LHCN-M2 (cell line): ENCODE measurements around the gene FXYD1. TPM values are rescaled to one million over a fixed set of nuclear protein-coding genes. Genes with fewer than 3 reads are reported as not detected.
"Not testable (repeated sequence)": the region's sequence is repeated elsewhere in the genome, so short reads cannot be mapped to it uniquely, and the experiment has no call there.

Source experiments
- DNase-seq: peaks from one replicate; pipeline ENCODE4 v3.0.0-alpha.2; 2012; ENCODE audit warnings: low read depth
- total RNA-seq: library from RNA; depleted of rRNA; stranded (reverse); fragments of >200 nt; gene quantifications from 2 replicates; pipeline ENCODE4 v1.2.3, GENCODE V29; 2014

The FXYD1 gene
- total RNA-seq, 1 experiment from 2014 or later = not detected

DNA sequence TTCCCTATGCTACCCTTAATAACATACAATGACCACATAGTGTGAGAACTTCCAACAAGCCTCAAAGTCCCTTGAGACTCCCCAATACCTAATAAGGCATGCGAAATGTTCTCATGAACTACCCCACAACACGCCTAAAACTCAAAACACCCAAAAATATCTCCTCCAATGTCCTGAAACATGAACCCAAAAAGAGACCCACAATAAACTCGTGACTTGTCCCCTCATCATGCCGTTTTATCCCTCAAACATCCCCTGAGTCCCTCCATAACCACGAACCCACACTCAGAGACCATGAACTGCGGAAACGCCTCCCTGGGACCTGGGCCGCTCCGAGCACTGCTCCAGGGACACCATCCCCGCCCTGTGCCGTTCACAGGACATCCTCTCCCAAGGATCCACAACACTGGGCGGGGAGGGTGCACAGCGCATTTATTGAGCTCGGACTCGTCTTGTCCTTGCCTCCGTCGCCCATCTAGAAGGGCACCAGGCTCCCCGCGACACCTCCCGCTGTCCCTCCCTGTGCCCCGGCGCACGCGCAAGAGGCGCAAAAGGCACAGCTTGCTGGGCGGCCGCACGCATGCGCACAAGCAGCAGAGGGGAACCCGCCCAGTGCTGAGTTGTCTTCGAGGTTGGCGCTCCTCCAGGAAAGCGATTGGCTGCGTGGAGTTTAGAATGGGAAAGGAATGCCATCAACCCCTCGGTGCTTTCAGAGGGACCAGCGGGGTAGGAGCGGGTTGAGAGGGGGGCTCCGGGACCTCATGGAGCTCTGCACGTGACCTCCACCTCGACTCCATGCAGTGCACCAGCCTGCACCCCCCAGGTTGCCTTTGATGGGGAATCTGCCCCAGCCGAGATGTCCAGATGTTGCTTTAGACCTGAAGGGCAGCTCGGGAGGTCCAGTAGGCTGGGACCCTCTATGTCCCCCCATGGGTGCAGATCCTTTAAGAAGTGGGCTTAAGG, 14.2 kb upstream of the FXYD1 start:
- peak; percentile 85 for DNase-seq

DNA sequence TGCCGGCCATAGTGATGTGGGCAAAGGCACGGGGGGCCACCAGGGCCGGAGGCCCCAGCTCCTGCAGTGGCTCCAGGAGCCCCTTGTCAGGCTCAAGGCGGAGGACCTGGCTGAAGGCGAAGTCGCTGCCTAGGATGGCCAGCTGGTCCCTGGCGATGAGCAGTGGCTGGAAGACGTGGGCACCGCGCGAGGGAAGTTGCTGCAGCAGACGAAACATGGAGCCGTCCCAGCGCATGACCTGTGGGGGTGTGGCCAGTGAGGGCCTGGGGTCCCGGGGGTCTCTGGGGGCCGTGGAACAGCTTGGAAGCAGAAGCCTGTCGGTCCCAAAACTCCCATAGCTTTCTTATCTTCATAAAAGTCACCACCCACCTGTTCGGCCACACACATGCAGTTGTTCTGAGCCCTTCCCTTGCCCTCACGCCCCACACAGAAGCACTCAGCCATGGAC, 13.3 kb upstream of the FXYD1 start:
- DNase-seq = no peak

DNA sequence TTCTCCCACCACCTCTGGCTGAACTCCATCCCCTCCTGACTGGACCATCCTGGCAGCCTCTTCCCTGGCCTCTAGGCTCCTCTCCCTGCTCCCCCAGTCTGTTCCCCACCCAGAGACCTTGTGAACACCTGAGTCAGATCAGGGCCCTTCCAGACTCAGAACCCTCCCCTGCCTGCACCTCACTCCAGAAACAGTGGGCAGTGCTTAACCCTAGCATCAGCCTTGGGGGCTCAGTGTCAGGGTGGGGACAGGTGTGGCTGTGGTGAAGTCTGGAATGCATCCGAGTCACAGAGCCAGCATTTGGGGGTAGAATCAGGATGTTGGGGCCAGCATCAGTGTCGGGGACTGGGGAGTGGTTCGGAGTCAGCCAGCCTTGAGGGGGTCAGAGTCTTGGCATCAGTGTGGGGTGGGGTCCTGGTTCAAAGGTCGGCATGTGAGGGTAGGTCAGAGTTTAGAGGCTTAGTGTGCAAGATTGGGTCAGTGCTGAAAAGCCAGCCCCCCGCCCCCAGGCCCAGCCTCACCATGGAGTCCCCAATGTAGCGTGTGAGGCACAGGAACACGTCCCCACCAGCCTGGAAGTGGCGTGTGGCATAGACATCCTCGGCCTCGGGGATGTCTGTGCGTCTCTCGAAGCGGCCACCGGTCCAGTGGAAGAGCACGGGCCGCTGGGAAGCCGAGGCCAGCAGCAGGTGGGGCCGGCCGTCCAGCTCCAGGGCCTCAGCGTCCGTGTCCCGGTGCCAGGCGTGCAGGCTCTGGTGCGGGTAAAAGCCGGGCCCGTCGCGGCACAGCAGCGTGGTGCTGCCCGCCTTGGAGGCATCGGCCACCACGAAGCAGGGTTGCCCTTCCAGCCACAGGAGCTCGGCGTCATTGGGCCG, 12.6 kb upstream of the FXYD1 start:
- no peak for DNase-seq

DNA sequence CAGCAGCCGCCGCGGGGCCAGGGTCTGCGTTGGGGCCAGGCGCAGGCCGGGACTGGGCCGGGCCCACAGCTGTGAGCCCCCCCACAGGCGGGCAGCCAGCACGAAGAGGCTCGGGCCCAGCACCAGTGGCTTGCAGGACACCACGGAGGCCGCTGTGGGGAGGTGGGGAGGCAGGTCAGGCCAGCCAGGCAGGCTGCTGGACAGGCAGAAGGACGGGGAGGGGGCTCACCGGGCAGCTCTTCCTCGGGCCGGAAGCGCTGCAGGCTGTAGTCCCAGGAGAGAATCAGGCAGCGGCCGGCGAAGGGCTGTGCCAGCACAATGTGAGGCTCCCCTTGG, 12.0 kb upstream of the FXYD1 start:
- no peak for DNase-seq

DNA sequence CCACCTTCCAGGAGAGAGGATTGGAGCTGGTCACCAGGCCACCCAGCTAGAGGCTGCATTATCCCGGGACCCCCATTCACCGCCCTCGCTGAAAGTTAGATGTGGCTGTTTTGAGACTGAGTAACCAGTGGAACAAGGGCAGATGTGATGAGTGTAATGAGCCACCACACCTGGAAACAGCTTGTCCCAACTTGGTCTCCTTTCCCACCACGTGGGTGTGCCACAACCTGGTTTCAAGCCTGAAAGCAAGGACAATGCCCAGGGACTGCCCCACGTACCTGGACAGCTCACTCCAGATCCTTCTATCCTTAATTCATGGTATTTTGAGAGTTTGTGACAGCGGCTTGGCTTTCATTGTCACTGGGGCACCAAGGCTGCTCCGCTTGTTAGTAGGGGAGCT, 10.8 kb upstream of the FXYD1 start:
- DNase-seq = no peak

DNA sequence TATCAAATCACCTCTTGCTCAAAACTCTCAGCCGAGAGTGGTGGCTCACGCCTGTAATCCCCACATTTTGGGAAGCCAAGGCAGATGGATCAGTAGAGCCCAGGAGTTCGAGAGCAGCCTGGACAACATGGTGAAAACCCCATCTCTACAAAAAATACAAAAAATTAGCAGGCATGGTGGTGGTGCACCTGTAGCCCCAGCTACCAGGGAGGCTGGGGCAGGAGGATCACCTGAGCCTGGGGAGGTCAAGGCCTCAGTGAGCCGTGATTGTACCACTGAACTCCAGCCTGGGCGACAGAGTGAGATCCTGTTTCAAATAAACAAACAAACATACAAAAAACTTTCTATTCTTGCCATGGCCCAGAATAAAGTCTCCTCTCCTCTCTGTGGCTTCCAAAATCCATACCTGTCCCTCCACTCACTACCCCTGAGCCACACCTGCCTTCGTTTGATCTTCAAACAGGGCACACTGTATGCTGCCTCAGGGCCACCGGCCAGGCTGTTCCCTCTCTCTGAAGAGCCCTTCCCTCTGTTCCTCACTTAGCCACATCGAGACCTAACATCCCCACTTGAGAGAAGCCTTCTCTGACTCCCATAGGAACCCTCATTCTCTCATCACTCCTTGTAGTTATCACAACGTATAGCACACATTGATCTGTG, 10.1 kb upstream of the FXYD1 start:
- no peak for DNase-seq

DNA sequence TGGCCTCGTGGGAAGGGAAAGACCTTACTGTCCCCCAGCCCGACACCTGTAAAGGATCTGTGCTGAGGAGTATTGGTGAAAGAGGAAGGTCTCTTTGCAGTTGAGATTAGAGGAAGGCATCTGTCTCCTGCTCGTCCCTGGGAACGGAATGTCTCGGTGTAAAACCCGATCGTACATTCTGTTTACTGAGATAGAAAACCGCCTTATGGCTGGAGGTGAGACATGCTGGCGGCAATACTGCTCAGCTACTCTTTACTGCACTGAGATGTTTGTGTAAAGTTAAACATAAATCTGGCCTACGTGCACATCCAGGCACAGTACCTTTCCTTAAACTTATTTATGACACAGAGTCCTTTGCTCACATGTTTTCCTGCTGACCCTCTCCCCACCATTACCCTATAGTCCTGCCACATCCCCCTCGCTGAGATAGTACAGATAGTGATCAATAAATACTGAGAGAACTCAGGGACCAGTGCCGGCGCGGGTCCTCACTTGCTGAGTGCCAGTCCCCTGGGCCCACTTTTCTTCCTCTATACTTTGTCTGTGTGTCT, 8.8 kb upstream of the FXYD1 start:
- not testable (repeated sequence) for DNase-seq

DNA sequence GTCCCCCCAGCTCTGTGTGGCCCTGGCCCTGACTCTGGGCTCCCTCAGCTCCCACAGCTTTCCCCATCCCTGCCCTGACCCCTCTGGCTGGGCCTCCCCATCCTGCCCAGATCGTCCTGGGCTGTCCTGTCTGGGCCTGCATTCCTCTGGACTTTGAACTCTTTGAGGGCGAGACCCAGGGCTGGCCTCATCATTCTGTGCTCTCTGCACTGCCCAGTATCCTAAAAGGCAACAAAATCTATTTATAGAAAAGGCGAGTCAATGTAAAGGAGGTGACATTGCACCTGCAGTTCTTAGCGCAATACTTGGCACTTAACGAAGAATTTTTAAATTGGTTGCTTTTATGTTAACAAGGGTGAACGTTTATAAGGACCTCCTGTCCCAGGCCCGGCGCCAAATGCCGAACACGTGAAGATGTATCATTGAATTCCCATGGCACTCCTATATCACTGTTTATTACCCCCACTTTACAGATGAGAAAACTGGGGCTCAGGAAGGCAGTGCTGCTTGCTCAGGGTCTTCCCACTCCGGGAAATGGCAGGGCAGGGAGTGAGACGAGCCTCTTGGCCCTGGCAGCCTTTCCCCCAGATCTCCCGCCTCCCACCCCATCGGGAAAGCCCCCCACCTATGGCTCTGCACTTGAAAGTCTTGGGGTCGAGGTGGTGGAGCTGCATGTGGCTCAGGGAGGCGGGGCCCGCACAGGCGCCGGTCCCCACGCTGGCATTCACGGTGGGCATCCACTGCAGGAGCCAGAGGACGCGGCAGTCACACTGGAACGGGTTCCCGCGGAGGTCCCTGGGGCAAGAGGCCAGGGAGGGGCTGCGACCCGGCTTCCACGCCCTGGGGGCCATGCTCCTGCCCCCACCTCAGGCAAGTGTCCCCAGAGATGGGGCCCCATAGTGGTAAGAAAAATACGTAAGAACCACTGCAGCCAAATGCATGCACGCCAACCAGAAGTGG, 7.6 kb upstream of the FXYD1 start:
- DNase-seq = no peak

DNA sequence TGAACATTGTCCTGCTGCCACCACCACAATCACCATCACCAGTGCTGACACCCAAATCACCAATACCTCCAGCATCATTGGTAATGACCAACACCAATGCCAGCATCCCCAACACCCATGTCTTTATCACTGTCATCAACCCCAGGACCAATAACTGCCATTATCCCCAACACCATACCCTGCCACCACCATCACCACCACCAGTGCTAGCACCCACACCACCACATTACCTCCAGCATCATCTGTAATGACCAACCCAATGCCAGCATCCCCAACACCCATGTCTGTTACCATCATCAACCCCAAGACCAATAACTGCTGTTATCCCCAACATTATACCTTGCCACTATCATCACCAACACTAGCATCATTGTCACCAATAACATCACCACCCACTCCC, 6.4 kb upstream of the FXYD1 start:
- DNase-seq = no peak

DNA sequence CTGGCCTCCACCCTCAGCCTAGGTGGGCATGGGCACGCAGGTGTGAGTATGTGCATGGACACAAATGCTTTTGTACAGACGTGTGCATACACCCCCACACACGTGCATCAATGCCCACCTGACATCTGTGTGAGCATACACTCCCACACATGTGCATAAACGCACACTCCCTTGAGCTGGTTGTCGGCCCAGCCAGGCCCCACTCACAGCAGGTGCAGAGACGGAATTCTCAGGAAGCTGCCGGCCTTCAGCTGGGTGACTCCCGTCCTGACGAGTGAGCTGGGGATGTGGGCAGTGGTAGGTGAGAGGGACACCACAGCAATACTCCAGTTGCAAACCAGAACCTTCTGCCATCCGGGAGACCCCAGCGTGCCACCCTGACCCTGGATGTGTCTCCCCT, 4.8 kb upstream of the FXYD1 start:
- no peak for DNase-seq

DNA sequence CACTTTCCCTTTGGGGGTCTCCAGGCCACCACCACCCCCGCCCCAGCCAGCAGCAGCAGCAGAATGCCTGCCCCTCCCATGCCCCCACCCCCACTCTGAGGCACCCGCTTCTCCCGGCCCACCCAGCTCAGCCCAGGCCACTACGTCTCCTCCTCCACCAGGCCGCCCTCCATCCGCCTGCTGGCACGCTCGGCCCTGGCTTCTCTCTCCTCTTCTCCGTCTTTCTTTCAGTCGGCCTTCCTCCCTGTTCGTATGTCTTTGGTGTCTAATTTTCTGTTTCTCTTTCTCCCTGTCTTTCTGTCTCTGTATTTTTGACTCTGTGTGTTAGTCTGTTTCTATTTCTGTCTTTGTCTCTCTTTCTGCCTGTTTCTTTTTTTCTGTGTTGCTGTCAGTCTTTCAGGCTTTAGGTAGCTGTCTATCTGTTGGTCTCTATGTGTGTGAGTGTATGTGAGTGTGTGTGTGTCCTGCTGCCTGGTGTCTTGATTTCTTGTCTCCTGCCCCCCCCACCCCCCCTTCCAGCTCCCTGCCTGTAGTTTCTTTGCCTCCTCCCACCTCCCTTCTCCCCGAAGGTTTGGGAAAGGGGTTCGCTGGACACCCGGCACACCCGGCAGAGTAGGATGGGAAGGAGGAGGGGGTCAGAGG, 3.9 kb upstream of the FXYD1 start, which contains the start of gene LGI4:
LGI4 (minus strand) TSS at position 459 of the 642 bp plus-strand sequence; CDS start at position 80, 379 bp downstream.
- no peak for DNase-seq

DNA sequence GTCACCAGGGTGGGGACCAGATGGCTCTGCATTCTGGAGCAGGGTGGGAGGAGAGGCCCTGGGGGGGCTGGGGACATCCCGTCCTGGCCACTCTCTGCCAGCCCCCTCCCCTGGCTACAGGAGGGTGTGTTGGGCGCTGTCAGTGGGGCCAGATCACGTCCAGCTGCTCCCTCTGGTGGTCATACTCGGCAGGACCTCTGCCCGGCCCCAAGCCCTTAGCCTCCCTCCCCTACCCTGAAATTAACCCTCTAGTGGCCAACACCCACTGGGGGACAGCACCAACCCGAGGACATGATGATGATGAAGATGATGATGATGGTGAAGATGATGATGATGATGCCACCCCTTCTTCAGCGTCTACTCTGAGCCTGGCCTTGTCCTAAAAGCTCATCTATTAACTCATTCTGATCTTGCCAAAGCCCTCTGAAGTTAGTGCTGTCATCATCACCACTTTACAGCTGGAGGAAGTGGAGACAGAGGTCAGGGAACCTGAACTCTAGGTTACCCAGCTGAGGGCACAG, 3.2 kb upstream of the FXYD1 start:
- DNase-seq = peak; percentile 38

DNA sequence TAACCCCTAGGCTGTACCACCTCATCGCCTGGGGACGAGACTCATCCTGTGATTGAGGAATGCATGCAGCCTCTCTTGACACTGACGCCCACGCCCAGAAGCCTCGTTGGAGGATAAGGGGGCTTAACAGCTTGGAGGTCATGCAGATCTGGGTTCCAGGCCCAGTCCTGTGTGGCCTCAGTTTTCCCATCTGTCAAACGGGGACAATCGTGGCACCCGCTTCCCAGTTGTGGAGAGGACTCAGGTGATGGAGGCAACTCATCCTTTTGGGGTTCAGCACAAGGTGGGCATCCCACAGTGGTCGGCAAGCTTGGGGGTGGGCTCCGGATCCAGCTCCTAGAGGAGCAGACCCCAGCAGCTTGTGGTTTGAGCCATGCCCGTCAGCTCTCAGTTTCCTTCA, 2.4 kb upstream of the FXYD1 start:
- no peak for DNase-seq

DNA sequence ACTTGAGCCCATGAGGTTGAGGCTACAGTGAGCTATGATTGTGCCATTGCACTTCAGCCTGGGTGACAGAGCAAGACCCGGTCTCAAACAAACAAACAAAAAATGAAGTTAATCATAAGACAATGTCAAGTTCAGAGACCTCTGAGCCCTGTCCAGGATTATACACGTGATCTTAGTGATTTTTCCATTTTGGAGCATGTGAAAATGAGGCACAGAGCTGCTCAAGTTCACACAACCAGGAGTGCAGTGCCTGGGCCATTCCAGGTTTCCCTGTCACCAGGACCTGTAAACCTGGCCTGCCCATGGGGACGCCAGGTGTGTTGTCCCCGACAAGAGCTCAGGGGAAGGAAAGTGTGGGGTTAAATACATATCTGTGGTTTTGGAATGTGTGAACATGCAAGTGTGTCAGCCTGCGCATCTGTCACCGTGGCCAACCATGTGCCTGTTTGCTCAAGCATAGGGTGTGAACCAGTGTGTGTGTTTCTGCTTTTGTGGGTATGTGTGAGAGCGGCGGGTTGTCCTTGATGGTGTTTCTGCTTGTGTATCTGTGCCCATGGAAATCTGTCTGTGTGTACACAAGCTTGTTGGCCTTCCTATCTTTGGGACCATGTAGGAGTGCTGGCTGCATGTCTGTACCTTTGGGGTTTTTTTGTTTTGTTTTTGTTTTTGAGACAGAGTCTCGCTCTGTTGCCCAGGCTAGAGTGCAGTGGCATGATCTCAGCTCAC, 1.5 kb upstream of the FXYD1 start:
- DNase-seq = no peak

DNA sequence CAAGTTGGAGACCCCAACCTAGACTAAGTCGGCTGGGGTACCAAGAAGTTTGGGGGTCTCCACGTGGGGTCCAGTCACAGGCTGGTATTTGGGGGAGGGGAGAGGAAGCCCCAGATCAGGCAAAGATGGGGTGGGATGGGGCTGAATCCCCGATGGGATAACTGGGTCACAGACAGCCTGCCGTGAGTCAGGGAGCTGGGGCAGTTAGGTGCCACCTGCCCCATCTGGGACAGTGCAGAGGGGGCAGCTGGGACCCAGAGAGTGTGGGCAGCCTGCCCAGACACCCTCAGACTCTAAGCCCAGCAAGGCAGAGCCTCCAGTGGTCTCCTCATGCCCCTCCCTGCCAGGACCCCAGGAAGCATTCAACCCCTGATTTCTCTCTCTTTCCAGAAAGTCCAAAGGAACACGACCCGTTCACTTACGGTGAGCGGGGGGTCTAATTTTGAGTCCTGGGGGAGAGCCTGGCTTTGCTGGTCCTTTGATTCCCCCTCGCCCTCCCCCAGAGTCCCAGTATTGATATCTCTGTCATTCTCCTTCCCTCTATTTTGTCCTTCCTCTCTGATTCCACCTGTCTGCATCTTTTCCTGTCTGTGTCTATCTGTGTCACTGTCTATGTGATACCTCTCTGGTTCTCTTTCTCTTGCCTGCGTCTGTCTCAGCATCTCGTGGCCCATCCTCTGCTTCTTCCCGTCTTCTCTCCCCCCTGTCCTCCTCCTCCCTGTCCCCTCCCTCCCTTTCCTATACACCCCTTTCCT, 1.8 kb downstream of the FXYD1 start:
- DNase-seq = no peak

DNA sequence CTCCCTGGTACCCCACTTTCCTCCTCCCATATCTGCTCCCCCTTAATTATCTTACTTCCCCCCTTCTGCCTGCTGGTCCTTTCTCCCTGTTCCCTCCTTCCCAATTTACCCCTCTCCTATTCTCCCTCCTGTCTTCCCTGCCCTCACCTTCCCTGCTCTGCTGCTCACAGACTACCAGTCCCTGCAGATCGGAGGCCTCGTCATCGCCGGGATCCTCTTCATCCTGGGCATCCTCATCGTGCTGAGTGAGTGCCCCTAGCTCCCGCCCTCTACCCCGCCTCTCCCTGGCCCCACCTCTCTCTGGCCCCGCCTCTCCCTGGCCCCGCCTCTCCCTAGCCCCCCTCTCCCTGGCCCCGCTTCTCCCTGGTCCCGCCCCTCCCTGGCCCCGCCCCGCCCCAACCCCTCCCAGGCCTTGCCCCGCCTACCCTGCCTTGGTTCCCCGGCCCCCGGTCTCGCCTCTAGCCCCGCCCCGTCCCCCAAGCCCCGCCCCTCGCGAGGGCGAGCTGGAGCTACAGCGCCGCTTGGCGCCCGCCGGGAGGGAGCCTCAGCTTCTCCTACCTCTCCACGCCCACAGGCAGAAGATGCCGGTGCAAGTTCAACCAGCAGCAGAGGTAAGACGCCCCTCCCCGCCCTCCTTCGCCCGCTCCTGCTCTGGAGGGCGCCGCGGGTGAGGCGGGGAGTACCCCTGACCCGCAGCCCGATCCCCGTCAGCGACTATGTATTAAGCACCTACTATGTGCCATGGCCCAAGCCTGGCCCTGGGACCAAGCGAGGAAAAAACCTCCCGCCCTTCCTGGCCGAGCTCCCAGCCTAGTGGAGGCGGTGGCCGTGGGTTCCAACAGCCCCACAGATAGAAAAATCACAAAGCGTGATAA, 2.6 kb downstream of the FXYD1 start:
- peak; percentile 59 for DNase-seq
